Fibroblast of lung (primary cell): Measurements from ENCODE around the gene HAUS3.

ENCODE experiments used
- EZH2 ChIP-seq: IDR thresholded peaks from 2 replicates; pipeline ENCODE4 v1.5.1; 2012; ENCODE audit warnings: low read length, control low read depth, mild to moderate bottlenecking; ENCODE audit errors: missing control alignments
- TF ChIP-seq, protein P1 (sequence below), 2 donors: IDR thresholded peaks in 1 of 2; conservative IDR thresholded peaks in 1 of 2; 1 replicate in 1 of 2; 2 replicates in 1 of 2; pipeline ENCODE4 v1.5.1; 2011 to 2012; ENCODE audit warnings: low read length in 2 of 2, control low read depth in 1 of 2, inconsistent platforms in 1 of 2, low read depth in 1 of 2, mild to moderate bottlenecking in 1 of 2

DNA sequence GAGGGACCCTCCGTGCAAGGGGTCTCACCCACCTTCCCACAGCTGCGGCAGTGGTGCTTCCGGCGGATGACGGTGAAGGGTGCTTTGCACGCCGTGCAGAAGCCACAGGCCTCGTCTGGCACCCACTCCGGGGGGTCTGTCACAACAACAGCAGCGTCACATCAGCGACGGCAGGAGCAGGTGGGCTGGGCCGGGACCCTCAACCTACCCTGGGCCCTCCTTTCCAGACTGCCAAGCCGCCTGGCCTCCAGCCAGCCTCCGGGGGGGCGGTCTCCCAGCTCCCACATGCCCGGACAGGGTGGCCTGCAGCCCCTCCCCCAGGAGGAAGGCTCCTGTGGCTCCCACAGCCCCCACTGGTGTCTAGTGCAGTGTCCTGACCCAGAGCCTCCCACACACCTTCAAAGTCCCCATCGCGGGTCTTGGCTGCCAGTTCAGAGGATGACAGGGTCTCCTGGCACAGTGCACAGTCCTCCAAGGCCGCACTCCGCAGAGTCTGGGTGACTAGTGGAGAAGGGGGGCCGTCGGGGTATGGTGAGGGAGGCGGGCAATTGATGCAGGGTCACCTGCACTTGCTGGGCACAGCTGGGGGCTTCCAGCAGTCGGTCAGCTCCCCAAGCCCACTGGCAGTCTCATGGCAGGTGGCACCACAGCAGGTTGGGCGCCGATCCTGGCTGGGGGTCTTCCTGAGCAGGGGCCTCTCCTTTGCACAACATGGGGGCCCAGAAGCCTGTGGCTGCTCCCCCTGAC lies 29.5 kb upstream of the HAUS3 start:
- TF ChIP-seq, protein P1, sequence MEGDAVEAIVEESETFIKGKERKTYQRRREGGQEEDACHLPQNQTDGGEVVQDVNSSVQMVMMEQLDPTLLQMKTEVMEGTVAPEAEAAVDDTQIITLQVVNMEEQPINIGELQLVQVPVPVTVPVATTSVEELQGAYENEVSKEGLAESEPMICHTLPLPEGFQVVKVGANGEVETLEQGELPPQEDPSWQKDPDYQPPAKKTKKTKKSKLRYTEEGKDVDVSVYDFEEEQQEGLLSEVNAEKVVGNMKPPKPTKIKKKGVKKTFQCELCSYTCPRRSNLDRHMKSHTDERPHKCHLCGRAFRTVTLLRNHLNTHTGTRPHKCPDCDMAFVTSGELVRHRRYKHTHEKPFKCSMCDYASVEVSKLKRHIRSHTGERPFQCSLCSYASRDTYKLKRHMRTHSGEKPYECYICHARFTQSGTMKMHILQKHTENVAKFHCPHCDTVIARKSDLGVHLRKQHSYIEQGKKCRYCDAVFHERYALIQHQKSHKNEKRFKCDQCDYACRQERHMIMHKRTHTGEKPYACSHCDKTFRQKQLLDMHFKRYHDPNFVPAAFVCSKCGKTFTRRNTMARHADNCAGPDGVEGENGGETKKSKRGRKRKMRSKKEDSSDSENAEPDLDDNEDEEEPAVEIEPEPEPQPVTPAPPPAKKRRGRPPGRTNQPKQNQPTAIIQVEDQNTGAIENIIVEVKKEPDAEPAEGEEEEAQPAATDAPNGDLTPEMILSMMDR (conservative IDR thresholded peaks at IDR 0.05 in 1 of 2, IDR thresholded peaks at IDR 0.05 in 1 of 2; ENCODE audit: low read depth in 1 of 2, low read length in 2 of 2): no peak
- no peak for TF ChIP-seq EZH2
